ENCODE results near the gene SUCNR1. TPM values are rescaled to one million over a fixed set of nuclear protein-coding genes. Genes with fewer than 3 reads are reported as not detected.

Gene SUCNR1
- total RNA-seq, 2 donors from 2014 or later = not detected

GRCh38 chr3:151900460-151900859, 27.0 kb downstream of the SUCNR1 start:
- Histone ChIP-seq H3K27ac (ENCODE audit: low read depth, low read length) (no peak overlapping the region), H3K36me3 (ENCODE audit: control insufficient read depth, insufficient read depth, low read length) (no peaks in the 10 kb centered on the region), H3K9ac (ENCODE audit: extremely low read depth, low read length, poor library complexity, severe bottlenecking) (no peak overlapping the region), H3K9me3 (ENCODE audit: control insufficient read depth, low read length) (no peaks in the 10 kb centered on the region), H3K4me3 (ENCODE audit: low read length) (no peak overlapping the region), H3K4me1 (ENCODE audit: control insufficient read depth, insufficient read depth, low read length) (peaks cover 23% of the 10 kb centered on the region), H3K27me3 (ENCODE audit: control insufficient read depth, insufficient read depth, low read length, poor library complexity, severe bottlenecking) (peaks cover 72% of the 10 kb centered on the region)
- peaks cover 64% of the 10 kb centered on the region for H3K27me3 Mint-ChIP-seq (ENCODE audit: insufficient read depth)
- no peak for DNase-seq
- H3K4me3 Mint-ChIP-seq = no peak overlapping the region
- peaks cover 40% of the 10 kb centered on the region for H3K4me1 Mint-ChIP-seq
- TF ChIP-seq, protein P1, sequence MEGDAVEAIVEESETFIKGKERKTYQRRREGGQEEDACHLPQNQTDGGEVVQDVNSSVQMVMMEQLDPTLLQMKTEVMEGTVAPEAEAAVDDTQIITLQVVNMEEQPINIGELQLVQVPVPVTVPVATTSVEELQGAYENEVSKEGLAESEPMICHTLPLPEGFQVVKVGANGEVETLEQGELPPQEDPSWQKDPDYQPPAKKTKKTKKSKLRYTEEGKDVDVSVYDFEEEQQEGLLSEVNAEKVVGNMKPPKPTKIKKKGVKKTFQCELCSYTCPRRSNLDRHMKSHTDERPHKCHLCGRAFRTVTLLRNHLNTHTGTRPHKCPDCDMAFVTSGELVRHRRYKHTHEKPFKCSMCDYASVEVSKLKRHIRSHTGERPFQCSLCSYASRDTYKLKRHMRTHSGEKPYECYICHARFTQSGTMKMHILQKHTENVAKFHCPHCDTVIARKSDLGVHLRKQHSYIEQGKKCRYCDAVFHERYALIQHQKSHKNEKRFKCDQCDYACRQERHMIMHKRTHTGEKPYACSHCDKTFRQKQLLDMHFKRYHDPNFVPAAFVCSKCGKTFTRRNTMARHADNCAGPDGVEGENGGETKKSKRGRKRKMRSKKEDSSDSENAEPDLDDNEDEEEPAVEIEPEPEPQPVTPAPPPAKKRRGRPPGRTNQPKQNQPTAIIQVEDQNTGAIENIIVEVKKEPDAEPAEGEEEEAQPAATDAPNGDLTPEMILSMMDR (conservative IDR thresholded peaks at IDR 0.05) = no peak
- 78 to 83% methylated on average over 2 of the region's 2 CpGs for WGBS, 2 experiments (ENCODE audit: insufficient coverage in 1 of 2, insufficient read length in 1 of 2)
- no peak overlapping the region for H3K27ac Mint-ChIP-seq
- H3K36me3 Mint-ChIP-seq (ENCODE audit: low read depth) = no peaks in the 10 kb centered on the region
- no peaks in the 10 kb centered on the region for H3K9me3 Mint-ChIP-seq

GRCh38 chr3:151900884-151901643, 27.6 kb downstream of the SUCNR1 start:
- H3K9me3 Mint-ChIP-seq = no peaks in the 10 kb centered on the region
- peaks cover 61% of the 10 kb centered on the region for H3K27me3 Mint-ChIP-seq (ENCODE audit: insufficient read depth)
- no peaks in the 10 kb centered on the region for H3K36me3 Mint-ChIP-seq (ENCODE audit: low read depth)
- Histone ChIP-seq H3K27ac (ENCODE audit: low read depth, low read length) (no peak overlapping the region), H3K4me3 (ENCODE audit: low read length) (no peak overlapping the region), H3K36me3 (ENCODE audit: control insufficient read depth, insufficient read depth, low read length) (no peaks in the 10 kb centered on the region), H3K4me1 (ENCODE audit: control insufficient read depth, insufficient read depth, low read length) (peaks cover 25% of the 10 kb centered on the region), H3K27me3 (ENCODE audit: control insufficient read depth, insufficient read depth, low read length, poor library complexity, severe bottlenecking) (peaks cover 65% of the 10 kb centered on the region), H3K9me3 (ENCODE audit: control insufficient read depth, low read length) (no peaks in the 10 kb centered on the region), H3K9ac (ENCODE audit: extremely low read depth, low read length, poor library complexity, severe bottlenecking) (no peak overlapping the region)
- no peak for DNase-seq
- TF ChIP-seq, protein P1 (conservative IDR thresholded peaks at IDR 0.05) = no peak
- H3K4me1 Mint-ChIP-seq = peaks cover 40% of the 10 kb centered on the region
- no peak overlapping the region for H3K27ac Mint-ChIP-seq
- WGBS, 2 experiments (ENCODE audit: insufficient coverage in 1 of 2, insufficient read length in 1 of 2) = 90 to 100% methylated on average over 1 of the region's 1 CpG
- no peak overlapping the region for H3K4me3 Mint-ChIP-seq

DNA sequence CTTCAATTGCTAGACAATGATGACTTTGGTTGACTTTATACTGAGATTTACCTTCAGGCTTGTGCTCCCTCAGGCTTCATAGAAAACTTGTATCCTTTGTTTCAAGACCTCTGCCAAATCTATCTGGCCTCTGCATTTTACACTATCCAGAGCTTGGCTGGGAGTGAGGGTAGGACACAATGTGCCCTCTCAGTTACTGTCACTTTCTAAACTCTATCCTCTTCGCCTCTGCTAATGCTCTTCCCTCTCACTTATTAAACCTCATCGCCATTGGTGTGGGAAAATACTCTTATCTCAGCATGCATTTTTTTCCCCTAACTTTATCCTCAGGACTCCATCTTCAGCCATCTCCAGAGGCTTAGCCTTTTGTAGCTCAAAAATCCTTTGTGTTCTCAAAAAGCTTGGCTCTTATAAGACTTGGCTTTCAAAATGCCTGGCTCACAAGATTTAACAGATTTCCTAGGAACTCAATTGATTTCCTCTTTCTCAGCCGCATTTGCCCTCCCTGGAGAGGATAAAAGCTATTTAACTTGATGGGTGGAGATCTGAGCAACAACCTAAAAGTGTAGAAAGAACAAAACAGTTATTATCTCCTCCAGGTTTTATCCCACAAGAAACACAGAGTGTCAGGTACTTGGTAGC, 28.3 kb downstream of the SUCNR1 start:
- Mint-ChIP-seq H3K27ac (no peak overlapping the region), H3K27me3 (ENCODE audit: insufficient read depth) (peaks cover 55% of the 10 kb centered on the region), H3K4me3 (no peak overlapping the region), H3K9me3 (no peaks in the 10 kb centered on the region), H3K4me1 (peaks cover 38% of the 10 kb centered on the region), H3K36me3 (ENCODE audit: low read depth) (no peaks in the 10 kb centered on the region)
- H3K27me3 ChIP-seq (ENCODE audit: control insufficient read depth, insufficient read depth, low read length, poor library complexity, severe bottlenecking) = peaks cover 60% of the 10 kb centered on the region
- H3K4me1 ChIP-seq (ENCODE audit: control insufficient read depth, insufficient read depth, low read length) = peaks cover 25% of the 10 kb centered on the region
- 51 to 66% methylated on average over 2 to 3 of the region's 3 CpGs for WGBS, 2 experiments (ENCODE audit: insufficient coverage in 1 of 2, insufficient read length in 1 of 2)
- no peak overlapping the region for H3K9ac ChIP-seq (ENCODE audit: extremely low read depth, low read length, poor library complexity, severe bottlenecking)
- H3K27ac ChIP-seq (ENCODE audit: low read depth, low read length) = no peak overlapping the region
- H3K36me3 ChIP-seq (ENCODE audit: control insufficient read depth, insufficient read depth, low read length) = no peaks in the 10 kb centered on the region
- TF ChIP-seq, protein P1 (conservative IDR thresholded peaks at IDR 0.05) = no peak
- no peak overlapping the region for H3K4me3 ChIP-seq (ENCODE audit: low read length)
- DNase-seq = no peak
- no peaks in the 10 kb centered on the region for H3K9me3 ChIP-seq (ENCODE audit: control insufficient read depth, low read length)

Measured in endodermal cell (in vitro differentiated cells).